ENCODE results near the gene PRKAG2.
"Not testable (repeated sequence)": the region's sequence is repeated elsewhere in the genome, so short reads cannot be mapped to it uniquely, and the experiment has no call there.

DNA sequence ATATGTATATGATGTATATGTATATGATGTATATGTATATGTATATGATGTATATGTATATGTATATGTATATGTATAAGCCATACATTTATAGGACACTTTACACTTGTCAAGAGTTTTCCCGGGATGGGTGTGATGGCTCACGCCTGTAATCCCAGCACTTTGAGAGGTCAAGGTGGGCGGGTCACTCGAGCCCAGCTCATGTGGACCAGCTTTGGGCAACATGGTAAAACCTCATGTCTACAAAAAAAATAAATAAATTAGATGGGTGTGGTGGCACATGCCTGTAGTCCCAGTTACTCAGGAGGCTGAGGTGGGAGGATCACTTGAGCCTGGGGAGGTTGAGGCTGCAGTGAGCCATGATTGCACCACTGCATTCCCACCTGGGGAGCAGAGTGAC is 2.4 kb downstream of the PRKAG2 start:
- TF ChIP-seq, protein P1, sequence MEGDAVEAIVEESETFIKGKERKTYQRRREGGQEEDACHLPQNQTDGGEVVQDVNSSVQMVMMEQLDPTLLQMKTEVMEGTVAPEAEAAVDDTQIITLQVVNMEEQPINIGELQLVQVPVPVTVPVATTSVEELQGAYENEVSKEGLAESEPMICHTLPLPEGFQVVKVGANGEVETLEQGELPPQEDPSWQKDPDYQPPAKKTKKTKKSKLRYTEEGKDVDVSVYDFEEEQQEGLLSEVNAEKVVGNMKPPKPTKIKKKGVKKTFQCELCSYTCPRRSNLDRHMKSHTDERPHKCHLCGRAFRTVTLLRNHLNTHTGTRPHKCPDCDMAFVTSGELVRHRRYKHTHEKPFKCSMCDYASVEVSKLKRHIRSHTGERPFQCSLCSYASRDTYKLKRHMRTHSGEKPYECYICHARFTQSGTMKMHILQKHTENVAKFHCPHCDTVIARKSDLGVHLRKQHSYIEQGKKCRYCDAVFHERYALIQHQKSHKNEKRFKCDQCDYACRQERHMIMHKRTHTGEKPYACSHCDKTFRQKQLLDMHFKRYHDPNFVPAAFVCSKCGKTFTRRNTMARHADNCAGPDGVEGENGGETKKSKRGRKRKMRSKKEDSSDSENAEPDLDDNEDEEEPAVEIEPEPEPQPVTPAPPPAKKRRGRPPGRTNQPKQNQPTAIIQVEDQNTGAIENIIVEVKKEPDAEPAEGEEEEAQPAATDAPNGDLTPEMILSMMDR (IDR thresholded peaks at IDR 0.05) = not testable (repeated sequence)
- TF ChIP-seq POLR2AphosphoS5, POLR2A (IDR thresholded peaks at IDR 0.05): not testable (repeated sequence)

Data from breast epithelium (tissue), 3 donors.